ENCODE results near the gene CHTOP.
"Not testable (repeated sequence)": the region's sequence is repeated elsewhere in the genome, so short reads cannot be mapped to it uniquely, and the experiment has no call there.

Gene CHTOP

DNA sequence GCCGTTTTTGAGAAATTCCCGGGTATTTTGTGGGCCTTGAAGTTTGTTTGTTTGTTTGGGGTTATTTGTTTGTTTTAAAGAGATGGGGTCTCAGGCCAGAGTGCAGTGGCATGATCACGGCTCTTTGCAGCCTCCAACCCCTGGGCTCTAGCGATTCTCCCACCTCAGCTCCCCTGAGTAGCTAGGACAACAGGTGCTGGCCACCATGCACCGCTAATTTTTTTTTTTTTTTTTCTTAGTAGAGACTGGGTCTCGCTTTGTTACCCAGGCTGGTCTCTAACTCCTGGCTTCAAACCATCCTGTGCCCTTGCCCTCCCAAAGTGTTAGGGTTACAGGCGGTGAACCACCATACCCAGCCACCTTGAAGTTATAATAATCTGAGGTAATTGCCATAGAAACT lies 2.0 kb downstream of the CHTOP start:
- no peak for DNase-seq

DNA sequence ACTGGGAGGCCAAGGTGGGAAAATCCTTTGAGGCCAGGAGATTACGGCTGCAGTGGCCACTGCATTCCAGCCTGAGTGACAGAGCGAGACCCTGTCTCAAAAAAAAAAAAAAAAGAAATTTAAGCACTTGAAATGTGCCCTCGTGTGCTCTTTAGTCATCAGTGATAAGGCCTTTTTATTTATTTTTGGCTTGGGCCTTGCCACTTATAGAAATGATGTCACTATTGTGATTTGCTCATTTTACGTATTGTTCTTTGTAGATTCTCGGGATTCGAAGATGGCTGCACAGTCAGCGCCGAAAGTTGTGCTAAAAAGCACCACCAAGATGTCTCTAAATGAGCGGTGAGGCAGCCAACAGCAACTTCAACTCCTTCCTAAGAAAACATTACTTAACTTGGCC lies 2.4 kb downstream of the CHTOP start:
- no peak for DNase-seq

DNA sequence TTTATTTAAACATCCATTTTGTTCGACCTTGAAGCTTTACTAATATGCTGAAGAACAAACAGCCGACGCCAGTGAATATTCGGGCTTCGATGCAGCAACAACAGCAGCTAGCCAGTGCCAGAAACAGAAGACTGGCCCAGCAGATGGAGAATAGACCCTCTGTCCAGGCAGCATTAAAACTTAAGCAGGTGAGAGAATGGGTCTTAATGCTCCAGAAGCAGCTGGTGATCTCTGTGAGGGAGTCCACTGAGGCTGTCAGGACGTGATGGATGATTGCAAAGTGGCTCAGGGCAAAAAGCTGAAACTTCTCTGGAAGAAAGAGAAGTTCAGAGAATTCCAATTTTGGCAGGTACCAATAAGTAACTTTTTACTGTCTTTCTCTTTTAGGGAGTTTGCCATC lies 4.4 kb downstream of the CHTOP start:
- DNase-seq: no peak

DNA sequence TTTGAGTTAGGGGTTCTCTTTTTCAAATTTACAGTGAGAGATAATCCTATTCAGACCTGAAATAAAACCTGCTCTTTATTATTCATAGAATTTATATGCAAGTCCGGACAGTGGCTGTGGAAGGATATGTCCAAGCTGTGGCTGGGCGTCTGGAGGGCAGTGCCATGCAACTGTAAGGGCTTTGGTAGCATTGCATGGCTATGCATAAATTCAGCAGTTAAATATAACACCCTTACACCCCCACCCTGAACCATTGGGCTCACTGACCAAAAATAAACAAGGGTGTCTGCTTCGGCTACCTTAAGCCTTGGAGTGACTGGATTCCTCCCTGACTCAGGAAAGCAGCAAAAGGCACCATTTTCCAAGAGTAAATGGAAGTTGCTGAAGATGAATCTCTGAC lies 5.4 kb downstream of the CHTOP start:
- DNase-seq: no peak

DNA sequence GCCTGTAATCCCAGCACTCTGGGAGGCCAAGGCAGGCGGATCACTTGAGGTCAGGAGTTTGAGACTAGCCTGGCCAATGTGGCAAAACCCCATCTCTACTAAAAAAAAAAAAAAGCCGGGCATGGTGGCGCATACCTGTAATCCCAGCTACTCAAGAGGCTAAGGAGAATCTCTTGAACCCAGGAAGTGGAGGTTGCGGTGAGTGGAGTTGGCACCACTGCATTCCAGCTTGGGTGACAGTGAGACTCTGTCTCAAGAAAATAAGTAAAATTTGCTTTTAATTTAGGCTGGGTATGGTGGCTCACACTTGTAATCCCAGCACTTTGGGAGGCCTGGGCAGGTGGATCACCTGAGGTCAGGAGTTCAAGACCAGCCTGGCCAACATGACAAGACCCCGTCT lies 6.3 kb downstream of the CHTOP start:
- not testable (repeated sequence) for DNase-seq

DNA sequence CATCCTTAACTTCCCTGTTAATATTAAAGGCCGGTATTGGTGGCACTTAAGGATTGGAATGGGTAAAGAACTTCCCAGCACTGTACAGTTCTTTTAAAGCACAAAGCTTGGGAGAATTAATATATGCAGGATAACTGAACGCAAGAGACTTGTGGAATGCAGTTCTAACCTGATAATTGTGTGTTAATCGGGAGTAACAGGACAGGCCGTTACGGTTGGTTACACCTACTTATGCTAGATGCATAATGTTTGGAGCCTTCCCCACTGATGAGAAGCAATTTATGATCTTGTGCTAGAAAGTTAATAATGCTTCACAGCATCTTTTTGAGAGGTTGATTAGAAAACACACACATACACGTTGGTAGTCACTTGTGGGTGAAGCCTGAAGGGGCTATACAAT lies 7.0 kb downstream of the CHTOP start:
- DNase-seq: no peak

DNA sequence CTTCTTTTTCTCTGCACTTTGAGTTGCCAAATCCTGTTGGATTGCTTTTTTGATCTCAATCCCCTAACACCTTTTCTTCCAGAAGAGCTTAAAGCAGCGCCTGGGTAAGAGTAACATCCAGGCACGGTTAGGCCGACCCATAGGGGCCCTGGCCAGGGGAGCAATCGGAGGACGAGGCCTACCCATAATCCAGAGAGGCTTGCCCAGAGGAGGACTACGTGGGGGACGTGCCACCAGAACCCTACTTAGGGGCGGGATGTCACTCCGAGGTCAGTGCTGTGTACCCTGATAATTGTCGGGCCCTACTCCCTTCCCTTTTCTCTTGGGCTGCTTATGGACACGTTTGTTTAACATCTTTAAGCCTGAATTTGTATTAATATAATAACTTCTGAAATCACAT lies 8.3 kb downstream of the CHTOP start:
- DNase-seq: no peak

DNA sequence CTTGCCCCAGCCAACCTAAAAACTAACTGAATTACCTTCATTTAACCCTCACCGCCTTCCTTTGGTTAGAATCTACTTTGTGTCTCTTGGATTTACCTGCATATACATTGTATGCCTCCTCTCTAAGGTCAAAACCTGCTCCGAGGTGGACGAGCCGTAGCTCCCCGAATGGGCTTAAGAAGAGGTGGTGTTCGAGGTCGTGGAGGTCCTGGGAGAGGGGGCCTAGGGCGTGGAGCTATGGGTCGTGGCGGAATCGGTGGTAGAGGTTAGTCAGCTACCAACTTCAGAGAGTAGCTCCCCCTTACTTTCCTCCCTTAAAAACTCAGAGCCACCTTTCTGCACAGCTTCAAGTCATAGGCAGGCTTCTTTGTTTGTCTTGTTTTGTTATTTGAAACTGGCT lies 9.2 kb downstream of the CHTOP start:
- no peak for DNase-seq

DNA sequence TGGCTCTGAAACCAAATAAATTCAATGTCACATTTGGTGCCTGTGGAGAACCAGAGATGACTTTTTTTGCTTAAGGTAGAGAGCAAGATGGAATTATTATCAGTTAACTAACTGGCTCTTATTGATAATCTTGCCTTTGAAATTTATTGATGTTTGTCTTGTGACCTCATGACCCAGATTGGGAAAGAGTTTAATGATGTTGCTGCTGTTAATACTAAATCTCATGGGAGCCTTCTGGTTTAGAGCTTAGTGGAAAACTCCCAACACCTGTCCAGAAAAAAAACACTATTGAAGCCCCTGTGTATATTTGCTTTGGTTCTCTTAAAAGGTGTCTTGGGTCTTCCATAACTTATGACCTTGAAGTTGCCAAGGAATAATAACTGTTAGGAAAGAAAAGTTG lies 9.9 kb downstream of the CHTOP start:
- DNase-seq: no peak

DNA sequence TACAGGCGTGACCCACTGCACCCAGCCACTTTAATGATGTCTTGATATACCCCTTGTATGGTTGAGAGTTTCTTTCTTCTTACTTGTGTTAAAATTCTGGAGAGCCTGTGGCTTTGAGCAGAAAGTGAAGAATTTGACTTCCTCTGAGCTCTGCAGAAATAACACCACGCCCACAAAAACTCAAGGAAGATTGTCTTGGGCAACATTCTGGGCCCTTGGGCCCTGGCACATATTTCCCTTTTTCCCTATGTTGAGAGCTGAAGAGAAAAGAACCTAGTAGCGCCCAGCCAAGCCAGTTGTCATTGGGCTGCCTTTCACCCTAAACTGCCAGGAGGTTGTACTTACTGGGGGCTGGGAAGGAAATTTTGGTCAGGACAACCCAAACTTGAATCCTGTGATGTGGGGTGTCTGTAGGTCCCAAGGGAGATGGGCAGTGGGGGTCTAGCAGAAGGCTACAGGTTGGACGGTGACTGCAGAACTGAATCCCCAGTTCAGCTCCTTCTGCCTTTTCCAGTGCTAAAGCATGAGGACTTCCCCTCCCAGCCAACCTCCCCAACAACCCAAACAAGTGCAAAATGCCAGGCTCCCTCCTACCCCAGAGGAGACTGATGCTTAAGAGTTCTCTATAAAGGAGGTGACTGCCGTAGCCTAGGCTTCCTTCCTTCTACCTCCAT lies 12.9 kb downstream of the CHTOP start:
- no peak for DNase-seq

DNA sequence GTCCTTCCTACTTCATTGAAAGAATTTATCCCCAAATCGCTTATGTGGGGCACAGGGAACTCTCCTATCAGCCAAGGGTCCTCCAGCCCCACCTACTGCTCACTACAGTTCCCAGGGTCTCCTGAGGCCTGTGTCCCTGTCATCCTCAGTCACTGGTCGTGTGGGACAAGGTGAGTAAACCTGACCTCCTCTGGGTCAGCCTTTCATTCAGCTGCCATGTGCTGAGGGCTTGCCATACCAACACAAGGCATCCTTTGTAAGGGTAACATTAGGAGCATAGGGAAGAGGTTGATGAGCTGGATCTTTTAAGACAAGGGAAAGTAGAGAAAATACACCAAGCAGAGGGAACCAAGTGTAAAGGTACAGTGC lies 13.5 kb downstream of the CHTOP start:
- no peak for DNase-seq

DNA sequence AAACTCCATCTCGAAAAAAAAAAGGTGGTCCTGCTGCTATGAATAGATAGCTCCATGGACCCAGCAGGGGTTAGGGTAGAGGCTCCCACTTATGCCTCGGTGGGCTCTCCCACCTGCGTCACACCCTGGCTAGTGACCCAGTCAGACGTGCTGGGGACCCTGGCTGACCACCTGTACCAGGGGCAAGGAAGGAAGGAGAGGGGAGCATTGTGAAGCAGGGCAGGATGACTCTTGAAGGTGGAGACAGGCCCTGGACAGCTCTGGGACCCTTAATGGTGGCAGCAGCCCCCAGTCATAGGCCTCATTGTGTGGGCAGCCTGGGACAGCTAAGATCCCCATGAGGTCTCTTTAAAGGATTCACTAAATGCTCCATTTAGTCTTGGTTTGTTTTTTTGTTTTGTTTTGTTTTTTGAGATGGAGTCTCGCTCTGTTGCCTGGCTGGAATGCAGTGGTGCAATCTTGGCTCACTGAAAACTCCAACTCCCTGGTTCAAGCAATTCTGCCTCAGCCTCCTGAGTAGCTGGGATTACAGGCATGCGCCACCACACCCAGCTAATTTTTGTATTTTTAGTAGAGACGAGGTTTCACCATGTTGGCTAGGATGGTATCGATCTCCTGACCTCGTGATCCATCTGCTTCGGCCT lies 14.3 kb downstream of the CHTOP start:
- no peak for DNase-seq

DNA sequence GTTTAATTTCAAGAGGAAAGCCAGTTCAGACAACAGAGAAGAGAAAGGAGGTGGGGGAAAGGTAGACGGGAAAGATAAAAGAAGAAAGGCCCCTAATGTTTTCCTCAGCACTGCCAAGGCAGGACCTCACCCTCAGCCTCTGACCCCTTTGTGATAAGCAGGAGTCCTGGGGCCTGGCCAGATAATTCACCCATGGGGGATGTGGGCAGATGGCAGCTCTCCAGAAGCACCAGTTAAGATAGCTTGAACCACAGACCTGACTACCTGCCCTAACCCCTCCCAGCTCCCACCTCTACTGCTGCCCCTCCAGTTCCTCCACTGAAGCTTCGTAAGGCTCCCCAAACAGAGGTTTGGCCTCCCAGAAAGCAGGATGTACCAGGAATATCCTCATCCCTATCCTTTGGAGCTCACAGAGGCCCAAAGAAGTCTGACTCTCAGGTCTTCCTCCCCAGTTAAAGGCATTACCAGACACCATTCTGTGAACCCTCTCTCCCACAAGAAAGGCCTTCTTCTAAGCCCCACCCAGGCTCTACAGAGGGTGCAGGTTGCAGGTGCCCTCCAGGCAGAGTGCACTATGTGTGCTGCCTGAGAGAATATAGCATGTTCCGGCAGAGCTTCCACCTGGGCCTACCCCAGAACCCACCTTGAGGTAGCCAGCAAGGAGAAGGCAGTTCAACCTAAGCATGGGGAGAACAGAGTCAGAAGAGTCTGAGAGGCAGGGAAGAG lies 15.4 kb downstream of the CHTOP start:
- no peak for DNase-seq

DNA sequence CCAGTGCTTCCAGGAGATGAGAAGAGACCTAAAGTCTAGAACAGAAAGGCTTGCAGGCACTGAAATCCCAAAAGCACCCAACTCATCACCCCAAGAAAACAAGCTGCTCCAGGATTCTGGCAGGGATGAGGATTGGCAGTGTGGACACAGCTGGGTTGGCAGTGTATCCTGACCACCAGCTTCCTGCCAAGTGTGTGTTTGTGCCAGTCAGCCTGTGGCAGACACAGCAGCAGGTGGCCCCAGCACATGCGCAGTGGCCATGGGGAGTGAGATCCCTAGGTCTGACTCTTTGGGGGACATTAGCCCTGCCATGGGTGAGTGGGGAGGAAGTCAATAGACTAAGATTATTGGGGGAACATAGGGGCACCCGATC lies 16.0 kb downstream of the CHTOP start:
- no peak for DNase-seq

DNA sequence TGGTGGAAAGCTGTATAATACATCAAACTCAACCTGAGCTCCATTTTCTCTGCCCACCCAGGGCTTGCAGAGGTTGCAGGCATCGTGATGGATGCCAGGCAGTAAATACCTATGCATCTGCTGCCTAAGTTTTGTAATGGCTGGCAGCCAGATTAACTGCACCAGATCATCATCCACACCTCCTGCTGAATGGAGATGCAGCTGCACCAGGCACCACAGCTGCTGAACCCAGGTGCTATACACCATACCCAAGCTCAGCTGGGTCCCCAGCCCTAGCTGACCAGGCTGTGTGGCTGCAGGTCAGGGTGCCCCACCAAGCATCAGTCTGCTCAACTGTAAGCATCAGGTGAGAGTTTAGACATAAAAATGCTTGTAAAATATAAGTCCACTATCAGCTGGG lies 17.9 kb downstream of the CHTOP start:
- DNase-seq: no peak

DNA sequence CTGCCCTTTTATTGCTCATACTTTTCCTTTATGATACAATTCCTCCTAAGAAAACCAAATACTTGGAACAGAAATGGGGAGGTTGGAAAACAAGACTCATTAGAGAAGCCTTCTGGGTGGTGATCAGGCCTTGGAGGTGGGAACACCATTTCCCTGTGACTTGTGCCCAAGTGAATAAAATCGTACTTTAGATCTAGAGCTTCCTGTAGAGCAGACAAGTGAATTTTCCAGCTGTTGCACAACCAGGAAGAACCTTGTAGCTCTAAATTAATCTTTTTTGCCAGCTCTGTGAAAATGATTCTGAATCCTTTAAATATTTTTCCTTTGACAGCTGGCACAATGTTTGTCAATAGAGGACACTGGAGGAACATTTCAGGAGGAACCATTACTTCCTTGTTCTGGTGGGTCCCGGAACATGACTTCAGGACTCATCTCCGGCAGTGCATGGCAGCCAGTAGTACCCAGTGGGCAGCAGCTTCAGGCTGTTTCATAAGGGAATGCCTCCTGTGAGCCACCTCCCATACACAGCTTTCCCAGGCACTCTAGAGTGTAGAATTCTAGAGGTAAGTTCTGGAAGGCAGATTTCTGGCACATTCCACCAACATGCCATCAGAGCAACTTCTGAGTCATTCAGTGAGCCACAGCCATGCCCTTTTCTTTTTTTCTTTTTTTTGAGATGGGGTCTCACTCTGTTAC lies 19.1 kb downstream of the CHTOP start:
- no peak for DNase-seq

DNA sequence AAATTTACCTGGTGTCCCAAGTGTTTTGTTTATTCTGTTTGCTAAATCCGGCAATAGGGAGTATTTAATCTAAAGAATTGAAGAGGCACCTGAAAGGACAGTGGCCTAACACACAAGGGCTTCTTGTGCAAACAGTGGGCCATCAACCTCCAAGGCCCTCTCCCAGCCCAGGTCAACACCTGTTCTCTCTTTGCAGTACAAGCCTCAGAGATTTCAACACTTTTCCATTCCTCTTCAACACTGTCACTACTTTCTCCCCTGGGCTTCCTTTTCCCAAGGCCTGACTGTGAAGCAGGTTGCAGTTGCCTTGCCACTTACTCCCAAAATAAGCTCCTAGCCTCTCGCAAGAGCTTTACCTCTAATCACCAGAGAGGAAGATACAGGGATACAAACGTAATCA lies 21.5 kb downstream of the CHTOP start:
- DNase-seq: no peak

DNA sequence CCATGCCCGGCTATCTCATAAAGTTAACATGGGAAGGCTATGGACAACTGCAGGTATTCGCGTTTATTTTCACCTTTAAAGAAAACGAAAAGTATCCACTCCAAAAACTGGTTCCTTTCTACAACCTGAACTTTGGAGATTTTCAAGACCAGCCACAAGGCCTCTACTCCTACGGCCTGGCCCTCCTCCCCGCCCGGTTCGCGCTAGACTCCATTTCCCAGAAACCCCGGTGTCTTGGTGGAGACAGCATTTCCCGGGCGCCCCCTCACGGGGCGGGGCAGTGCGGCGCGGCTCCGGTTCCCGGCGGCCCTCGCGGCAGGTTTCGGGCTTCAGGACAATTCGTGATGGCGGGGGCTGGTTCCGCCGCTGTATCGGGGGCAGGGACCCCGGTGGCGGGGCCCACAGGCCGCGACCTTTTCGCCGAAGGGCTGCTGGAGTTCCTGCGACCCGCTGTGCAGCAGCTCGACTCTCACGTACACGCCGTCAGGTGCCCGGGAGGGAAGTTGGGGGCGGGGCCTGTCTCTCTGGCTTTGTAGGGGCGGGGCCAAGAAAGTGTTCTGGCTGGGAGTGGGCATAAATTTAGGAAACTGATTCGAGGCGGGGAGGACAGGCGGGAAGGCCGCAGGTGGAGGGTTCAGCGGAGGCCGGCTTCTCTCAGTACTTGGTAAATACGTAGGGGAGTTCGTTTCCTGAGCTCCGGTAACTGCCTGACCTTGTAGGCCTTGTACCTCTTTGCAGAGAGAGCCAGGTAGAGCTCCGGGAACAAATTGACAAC lies 24.7 kb downstream of the CHTOP start, which contains the start of gene SNAPIN:
TSS of gene SNAPIN (plus strand) at position 304 of the 775 bp plus-strand sequence. CDS start at position 345, 41 bp downstream.
- peak; percentile 73 to 83 (median 78) for DNase-seq

DNA sequence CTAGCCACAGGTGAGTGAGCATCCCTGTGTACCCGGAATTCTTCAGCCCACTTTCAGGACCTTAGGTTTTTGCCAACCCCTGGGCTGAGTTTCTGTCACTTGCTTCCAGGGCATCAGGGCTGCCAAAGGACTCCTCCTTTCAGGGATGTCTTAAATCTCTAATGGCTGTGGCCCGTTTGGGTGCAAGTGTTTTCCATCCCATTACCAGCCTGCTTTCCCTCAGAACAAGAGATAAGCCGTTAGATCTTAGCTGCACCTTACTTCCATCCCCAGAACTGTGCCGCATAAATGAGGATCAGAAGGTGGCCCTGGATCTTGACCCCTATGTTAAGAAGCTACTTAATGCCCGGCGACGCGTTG lies 25.3 kb downstream of the CHTOP start:
- no peak for DNase-seq

DNA sequence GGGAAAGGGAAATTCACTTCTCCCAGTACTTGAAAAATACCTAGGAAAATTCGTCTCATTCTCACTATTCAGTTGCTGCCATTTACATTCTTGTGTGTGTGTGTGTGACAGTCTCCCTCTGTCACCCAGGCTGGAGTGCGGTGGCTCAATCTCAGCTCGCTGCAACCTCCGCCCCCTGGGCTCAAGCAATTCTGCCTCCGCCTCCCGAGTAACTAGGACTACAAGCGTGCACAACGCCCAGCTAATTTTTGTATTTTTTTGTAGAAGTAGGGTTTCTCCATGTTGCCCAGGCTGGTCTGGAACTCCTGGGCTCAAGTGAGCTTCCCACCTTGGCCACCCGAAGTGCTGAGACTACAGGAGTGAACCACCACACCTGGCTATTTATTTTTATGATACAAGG lies 25.8 kb downstream of the CHTOP start:
- no peak for DNase-seq

DNA sequence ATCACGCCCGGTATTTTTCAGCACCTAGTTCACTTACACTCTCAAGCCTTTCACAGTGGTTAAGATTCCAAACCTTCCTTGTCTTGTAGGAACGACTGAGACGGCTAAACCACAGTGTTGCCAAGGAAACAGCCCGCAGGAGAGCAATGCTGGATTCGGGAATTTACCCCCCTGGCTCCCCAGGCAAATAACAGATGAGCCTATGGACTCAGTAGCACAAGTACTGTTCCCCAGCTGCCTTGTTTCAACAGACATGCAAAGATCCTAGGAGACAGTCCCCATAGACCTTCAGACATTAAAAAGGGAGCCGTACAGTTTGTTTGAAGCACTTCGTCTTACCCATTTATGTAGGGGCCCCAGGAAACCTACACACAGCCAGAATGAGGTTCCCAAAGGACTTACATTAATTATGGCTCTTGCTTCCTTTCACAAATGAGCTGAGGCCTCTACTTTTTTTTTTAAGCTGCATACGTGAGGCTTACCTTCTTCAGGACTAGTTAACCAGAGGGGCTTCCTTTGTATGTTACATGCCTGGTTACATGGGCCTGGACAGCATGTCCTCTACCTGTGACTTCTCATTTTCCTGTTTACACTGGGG lies 27.3 kb downstream of the CHTOP start:
- DNase-seq: no peak

DNA sequence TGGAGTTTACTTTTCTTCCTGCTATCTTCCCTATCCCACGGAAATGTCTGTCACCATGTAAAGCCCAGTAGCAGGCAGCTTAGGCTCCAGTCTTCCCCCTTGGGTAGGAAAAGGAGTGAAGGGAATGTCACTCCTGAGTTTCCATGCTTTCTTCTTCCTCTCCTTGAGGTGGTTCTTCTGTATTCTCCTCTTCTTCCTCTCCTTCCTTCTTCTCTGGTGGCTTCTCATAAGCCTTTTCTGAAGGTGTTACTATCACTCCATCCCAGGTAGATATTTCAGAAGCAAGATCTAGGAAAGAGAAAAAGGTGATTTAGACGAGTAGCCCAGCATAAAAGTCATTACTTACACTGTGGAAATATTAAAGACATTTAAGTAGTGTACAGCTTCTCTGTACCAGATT lies 28.4 kb downstream of the CHTOP start:
- DNase-seq: no peak

DNA sequence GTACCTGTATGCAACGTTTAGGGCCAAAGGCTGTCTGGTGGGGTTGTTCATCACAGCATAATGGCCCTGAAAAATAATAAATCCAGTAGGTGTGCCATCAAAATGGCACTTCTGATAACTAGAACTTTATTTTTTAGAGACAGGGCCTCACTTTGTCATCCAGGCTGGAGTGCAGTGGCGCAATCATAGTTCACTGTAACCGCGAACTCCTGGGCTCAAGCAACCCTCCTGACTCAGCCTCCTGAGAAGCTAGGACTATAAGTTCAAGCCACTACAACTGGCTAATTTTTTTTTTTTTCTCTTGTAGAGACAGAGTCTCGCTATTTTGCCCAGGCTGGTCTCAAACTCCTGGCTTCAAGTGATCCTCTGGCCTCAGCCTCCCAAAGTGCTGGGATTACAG lies 29.3 kb downstream of the CHTOP start:
- DNase-seq: no peak
